GM18873 (cell line): Measurements from ENCODE around the gene CPXCR1.
"Not testable (repeated sequence)": the region's sequence is repeated elsewhere in the genome, so short reads cannot be mapped to it uniquely, and the experiment has no call there.

Experiments
- ATAC-seq: cut with Tn5 transposase; IDR thresholded peaks from one replicate; pipeline ENCODE4 v1.9.1; 2021; ENCODE audit warnings: mild to moderate bottlenecking, moderate library complexity, moderate number of reproducible peaks; ENCODE audit not compliant: unreplicated experiment, low FRiP score

CPXCR1 gene

GRCh38 chrX:88746925-88747324 lies at the start of gene CPXCR1:
TSS of gene CPXCR1 (plus strand) at chrX:88747225. CDS start at chrX:88753415, 6,190 bp downstream.
- no peak for ATAC-seq

DNA sequence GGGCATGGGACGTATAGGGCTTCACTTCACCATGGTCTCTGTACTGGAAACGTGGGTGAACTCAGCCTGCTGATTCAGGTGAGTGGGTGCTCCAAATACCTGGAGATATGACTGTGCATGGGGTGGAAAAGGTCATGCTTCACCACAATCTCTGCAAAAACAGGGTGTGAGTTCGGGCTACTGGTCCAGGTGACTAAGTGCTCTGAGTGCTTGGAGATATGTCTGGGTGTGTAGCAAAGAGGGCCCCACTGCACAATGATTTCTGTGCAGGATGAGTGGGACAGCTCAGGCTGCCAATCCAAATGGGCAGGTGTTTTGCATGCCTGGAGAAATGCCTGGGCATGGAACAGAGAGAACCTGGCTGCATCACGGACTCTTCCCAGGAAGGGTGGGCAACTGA lies 11.2 kb upstream of the CPXCR1 start:
- ATAC-seq, result no peak

- ATAC-seq, result not testable (repeated sequence)
These were observed 810 bp upstream of the CPXCR1 start for GRCh38 chrX:88746215-88746614.

GRCh38 chrX:88752339-88752738 lies 5.3 kb downstream of the CPXCR1 start:
- ATAC-seq, result not testable (repeated sequence)

- no peak for ATAC-seq
These were observed 42.8 kb downstream of the CPXCR1 start for GRCh38 chrX:88789825-88790224.
